ENCODE measurements around the gene CCT7.

- TF ChIP-seq, protein P1, sequence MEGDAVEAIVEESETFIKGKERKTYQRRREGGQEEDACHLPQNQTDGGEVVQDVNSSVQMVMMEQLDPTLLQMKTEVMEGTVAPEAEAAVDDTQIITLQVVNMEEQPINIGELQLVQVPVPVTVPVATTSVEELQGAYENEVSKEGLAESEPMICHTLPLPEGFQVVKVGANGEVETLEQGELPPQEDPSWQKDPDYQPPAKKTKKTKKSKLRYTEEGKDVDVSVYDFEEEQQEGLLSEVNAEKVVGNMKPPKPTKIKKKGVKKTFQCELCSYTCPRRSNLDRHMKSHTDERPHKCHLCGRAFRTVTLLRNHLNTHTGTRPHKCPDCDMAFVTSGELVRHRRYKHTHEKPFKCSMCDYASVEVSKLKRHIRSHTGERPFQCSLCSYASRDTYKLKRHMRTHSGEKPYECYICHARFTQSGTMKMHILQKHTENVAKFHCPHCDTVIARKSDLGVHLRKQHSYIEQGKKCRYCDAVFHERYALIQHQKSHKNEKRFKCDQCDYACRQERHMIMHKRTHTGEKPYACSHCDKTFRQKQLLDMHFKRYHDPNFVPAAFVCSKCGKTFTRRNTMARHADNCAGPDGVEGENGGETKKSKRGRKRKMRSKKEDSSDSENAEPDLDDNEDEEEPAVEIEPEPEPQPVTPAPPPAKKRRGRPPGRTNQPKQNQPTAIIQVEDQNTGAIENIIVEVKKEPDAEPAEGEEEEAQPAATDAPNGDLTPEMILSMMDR (IDR thresholded peaks at IDR 0.05): no peak
- no peak for TF ChIP-seq POLR2A (IDR thresholded peaks at IDR 0.05)
Observed at GRCh38 chr2:73283545-73284295, 49.6 kb downstream of the CCT7 start.

Data from adrenal gland (tissue), 5 donors.